Gastrocnemius medialis (tissue), 4 donors: ENCODE data around the gene TRIM42. TPM values are rescaled to one million over a fixed set of nuclear protein-coding genes. Genes with fewer than 3 reads are reported as not detected.

Experiments used
- ATAC-seq, 2 donors: fragments of 150-250 bp; one replicate each; pipeline ENCODE4 v1.9.1; 2016
- DNase-seq, 2 donors: peaks; one replicate each; pipeline ENCODE4 v3.0.0-alpha.2; 2019
- H3K27ac ChIP-seq, 4 donors: fragments of 200-600 bp; sonication (generic); 1 replicate in 1 of 4; 2 replicates in 3 of 4; pipeline ENCODE4 v1.5.1; 2016 to 2018; ENCODE audit warnings: mild to moderate bottlenecking in 2 of 4, moderate library complexity in 1 of 4
- H3K27me3 ChIP-seq, 3 donors: fragments of 200-600 bp; sonication (generic) in 2 of 3; 1 replicate in 1 of 3; 2 replicates in 2 of 3; pipeline versions ENCODE4 v1.5.1 to v1.6.0; 2016 to 2019; ENCODE audit warnings: mild to moderate bottlenecking in 1 of 3, moderate library complexity in 1 of 3
- H3K36me3 ChIP-seq, 2 donors: fragments of 200-600 bp; sonication (generic) in 1 of 2; one replicate each; pipeline ENCODE4 v1.5.1; 2017 to 2018
- H3K4me1 ChIP-seq, 2 donors: fragments of 200-600 bp; sonication (generic) in 1 of 2; one replicate each; pipeline ENCODE4 v1.5.1; 2016 to 2017; ENCODE audit warnings: mild to moderate bottlenecking in 2 of 2
- H3K4me3 ChIP-seq, 4 donors: fragments of 200-600 bp; sonication (generic) in 3 of 4; 1 replicate in 1 of 4; 2 replicates in 3 of 4; pipeline ENCODE4 v1.5.1; 2016 to 2019; ENCODE audit warnings: mild to moderate bottlenecking in 2 of 4
- H3K9me3 ChIP-seq, 3 donors: fragments of 200-600 bp; sonication (generic) in 2 of 3; 1 replicate in 1 of 3; 2 replicates in 2 of 3; pipeline ENCODE4 v1.5.1; 2016 to 2019
- CTCF ChIP-seq, 5 experiments: fragments of 450-650 bp in 3 of 5; fragments of 200-600 bp in 2 of 5; sonication (generic) in 2 of 5; IDR thresholded peaks in 4 of 5; conservative IDR thresholded peaks in 1 of 5; 1 replicate in 4 of 5; 2 replicates in 1 of 5; pipeline ENCODE4 v1.5.1; 2016 to 2019; ENCODE audit warnings: antibody characterized with exemption in 5 of 5, mild to moderate bottlenecking in 3 of 5, moderate library complexity in 3 of 5
- POLR2A ChIP-seq, 2 donors: fragments of 450-650 bp; IDR thresholded peaks; one replicate each; pipeline ENCODE4 v1.6.1; 2017; ENCODE audit warnings: antibody characterized with exemption in 2 of 2, mild to moderate bottlenecking in 2 of 2, moderate library complexity in 2 of 2
- in situ Hi-C, 4 donors: fragments of 200-750 bp; cut with MboI; loops; one replicate each; pipeline versions ENCODE4 v1.15.0 to v1.8.0; 2017; ENCODE audit warnings: low sequenced_read_pairs in 4 of 4
- intact Hi-C: fragments of 100-400 bp; cut with DNase I; formaldehyde crosslinking; loops from one replicate; pipeline ENCODE4 v1.15.1; 2023; ENCODE audit warnings: low total_unique reads
- total RNA-seq, 4 donors: library from RNA; depleted of rRNA; stranded (reverse); fragments of >200 nt; gene quantifications; one replicate each; pipeline versions ENCODE4 v1.1.0 to v1.2.3, GENCODE V29; 2016

Gene TRIM42
- total RNA-seq, 4 donors from 2014 or later: not detected

GRCh38 chr3:140711390-140712035 lies 33.6 kb downstream of the TRIM42 start:
- Histone ChIP-seq H3K4me3 (no peak overlapping the region), H3K27me3 (no peaks in the 10 kb centered on the region), H3K36me3 (no peaks in the 10 kb centered on the region), H3K27ac (no peak overlapping the region), H3K9me3 (no peaks in the 10 kb centered on the region), H3K4me1 (no peaks in the 10 kb centered on the region)
- in situ Hi-C loops: no loop called here
- TF ChIP-seq POLR2A (IDR thresholded peaks at IDR 0.05) (no peak), CTCF (IDR thresholded peaks at IDR 0.05 in 4 of 5, conservative IDR thresholded peaks at IDR 0.05 in 1 of 5) (no peak)
- ATAC-seq: no peak
- intact Hi-C loops: no loop called here
- DNase-seq: no peak

- Histone ChIP-seq H3K4me1 (no peaks in the 10 kb centered on the region), H3K4me3 (no peak overlapping the region), H3K9me3 (no peaks in the 10 kb centered on the region), H3K27ac (no peak overlapping the region), H3K36me3 (no peaks in the 10 kb centered on the region), H3K27me3 (no peaks in the 10 kb centered on the region)
- intact Hi-C loops (no loop called here), in situ Hi-C loops (no loop called here)
- DNase-seq (no peak), ATAC-seq (no peak)
- TF ChIP-seq POLR2A (IDR thresholded peaks at IDR 0.05) (no peak), CTCF (IDR thresholded peaks at IDR 0.05 in 4 of 5, conservative IDR thresholded peaks at IDR 0.05 in 1 of 5) (no peak)
Measured at GRCh38 chr3:140712301-140712700, 34.4 kb downstream of the TRIM42 start.

GRCh38 chr3:140715035-140715434 lies 37.2 kb downstream of the TRIM42 start:
- Histone ChIP-seq H3K4me3 (no peak overlapping the region), H3K36me3 (no peaks in the 10 kb centered on the region), H3K4me1 (peaks cover 0 to 15% of the 10 kb centered on the region in 2 donors), H3K27ac (no peak overlapping the region), H3K9me3 (no peaks in the 10 kb centered on the region), H3K27me3 (no peaks in the 10 kb centered on the region)
- no peak for TF ChIP-seq POLR2A (IDR thresholded peaks at IDR 0.05)
- TF ChIP-seq CTCF (IDR thresholded peaks at IDR 0.05 in 4 of 5, conservative IDR thresholded peaks at IDR 0.05 in 1 of 5): no peak
- DNase-seq (no peak), ATAC-seq (no peak)
- in situ Hi-C loops (no loop called here), intact Hi-C loops (no loop called here)

- peak; percentile 71 to 75 for ATAC-seq
- no peak for TF ChIP-seq POLR2A (IDR thresholded peaks at IDR 0.05)
- TF ChIP-seq CTCF (IDR thresholded peaks at IDR 0.05 in 4 of 5, conservative IDR thresholded peaks at IDR 0.05 in 1 of 5): no peak
- in situ Hi-C loops (no loop called here), intact Hi-C loops (no loop called here)
- peaks cover 0 to 22% of the 10 kb centered on the region in 2 donors for H3K4me1 ChIP-seq
- no peak overlapping the region for H3K4me3 ChIP-seq
- no peaks in the 10 kb centered on the region for H3K27me3 ChIP-seq
- H3K9me3 ChIP-seq: no peaks in the 10 kb centered on the region
- DNase-seq: peak in 1 of 2 donors; percentile 14
- H3K27ac ChIP-seq: no peak overlapping the region
- no peaks in the 10 kb centered on the region for H3K36me3 ChIP-seq
Measured at GRCh38 chr3:140717921-140718320, 40.1 kb downstream of the TRIM42 start.
